Smooth muscle cell (in vitro differentiated cells): Measurements from ENCODE around the gene CYP27C1. TPM values are rescaled to one million over a fixed set of nuclear protein-coding genes. Genes with fewer than 3 reads are reported as not detected.

ENCODE experiments used
- DNase-seq: peaks from one replicate; lab custom pipeline; 2025; ENCODE audit not compliant: unreplicated experiment; lab: John Stamatoyannopoulos, UW
- H2AFZ ChIP-seq: fragments of 200-600 bp; sonication (generic); 2 replicates; pipeline ENCODE4 v1.6.0; 2016; ENCODE audit warnings: antibody characterized with exemption, low read depth, mild to moderate bottlenecking
- H3F3A ChIP-seq: fragments of 200-600 bp; sonication (generic); 2 replicates; pipeline ENCODE4 v1.6.0; 2017; ENCODE audit warnings: antibody characterized with exemption, low read depth
- H3K27ac ChIP-seq: fragments of 200-600 bp; sonication (generic); 2 replicates; pipeline ENCODE4 v1.5.1; 2016; ENCODE audit warnings: low read depth, mild to moderate bottlenecking
- H3K27me3 ChIP-seq: fragments of 200-600 bp; sonication (generic); 2 replicates; pipeline ENCODE4 v1.6.1; 2016; ENCODE audit warnings: low read depth, mild to moderate bottlenecking
- H3K36me3 ChIP-seq: fragments of 200-600 bp; sonication (generic); 2 replicates; pipeline ENCODE4 v1.5.1; 2016; ENCODE audit warnings: low read depth
- H3K4me1 ChIP-seq: fragments of 200-600 bp; sonication (generic); 2 replicates; pipeline ENCODE4 v1.5.1; 2016; ENCODE audit warnings: low read depth
- H3K4me2 ChIP-seq: fragments of 200-600 bp; sonication (generic); 2 replicates; pipeline ENCODE4 v1.6.0; 2016; ENCODE audit warnings: mild to moderate bottlenecking
- H3K4me3 ChIP-seq: fragments of 200-600 bp; sonication (generic); 2 replicates; pipeline ENCODE4 v1.5.1; 2016; ENCODE audit warnings: mild to moderate bottlenecking
- H3K79me2 ChIP-seq: fragments of 200-600 bp; sonication (generic); 2 replicates; pipeline ENCODE4 v1.6.0; 2016; ENCODE audit warnings: low read depth, mild to moderate bottlenecking
- H3K9ac ChIP-seq: fragments of 200-600 bp; sonication (generic); 2 replicates; pipeline ENCODE4 v1.6.0; 2016; ENCODE audit warnings: low read depth
- H3K9me3 ChIP-seq: fragments of 200-600 bp; sonication (generic); replicated peaks from 2 replicates; pipeline ENCODE4 v1.5.1; 2016; ENCODE audit warnings: low read depth
- H4K20me1 ChIP-seq: fragments of 200-600 bp; sonication (generic); 2 replicates; pipeline ENCODE4 v1.6.0; 2016; ENCODE audit warnings: low read depth
- WGBS: methylation state at CpG from one replicate; pipeline ENCODE4 v1.1.7; 2016; ENCODE audit warnings: low lambda C conversion rate; 5-methylcytosine and 5-hydroxymethylcytosine counted together
- polyA plus RNA-seq: library from polyadenylated mRNA; unstranded; fragments of >200 nt; fragmentation: Nextera tagmentation; extraction: Ambion mirVana; gene quantifications from 2 replicates; pipeline ENCODE4 v1.2.1, GENCODE V29; 2016
- total RNA-seq: library from RNA; depleted of rRNA; stranded (reverse); fragments of >200 nt; gene quantifications from 2 replicates; pipeline ENCODE4 v1.2.3, GENCODE V29; 2014
- TF ChIP-seq, protein P1 (sequence below): fragments of 200-600 bp; sonication (generic); IDR thresholded peaks from 2 replicates; pipeline ENCODE4 v1.5.1; 2017; ENCODE audit warnings: borderline replicate concordance, mild to moderate bottlenecking, antibody characterized with exemption; ENCODE audit not compliant: insufficient read depth, poor library complexity, severe bottlenecking

Gene CYP27C1
- total and polyA plus RNA-seq, 2 experiments from 2014 or later, result 2.0 to 5.0 TPM

DNA sequence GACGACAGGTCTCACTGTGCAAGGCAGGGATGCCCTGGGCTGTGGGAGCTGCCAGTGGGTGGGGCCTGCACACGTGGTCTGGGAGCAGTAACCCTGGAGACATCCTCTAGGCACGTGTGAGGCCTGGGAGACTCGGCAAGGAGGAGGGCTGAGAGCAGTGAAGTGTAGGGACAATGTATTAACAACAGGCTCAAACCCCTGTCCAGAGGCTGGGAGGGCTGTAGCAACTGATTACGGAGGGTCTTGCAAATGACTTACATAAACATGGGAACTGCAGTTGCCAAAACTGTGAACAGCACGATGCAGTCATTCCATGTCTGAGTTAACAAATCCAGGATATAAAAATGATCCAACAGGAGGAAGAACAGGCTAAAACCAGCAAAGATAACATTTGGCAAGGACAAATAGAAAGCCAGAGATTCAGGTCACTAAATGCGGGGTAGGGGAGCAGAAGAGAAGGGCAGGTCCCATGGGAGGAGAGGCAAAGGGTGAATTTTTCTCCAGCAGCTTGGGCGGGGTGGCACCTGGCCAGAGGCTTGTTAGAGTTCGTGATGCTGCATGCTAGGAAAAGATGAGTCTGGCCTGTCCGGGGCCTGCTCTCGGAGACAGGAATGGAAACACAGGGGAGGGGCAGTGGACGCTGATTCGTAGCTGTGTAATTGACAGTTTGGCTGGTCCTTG, 44.9 kb downstream of the CYP27C1 start:
- peak overlapping the region; percentile 81 for H3K9ac ChIP-seq
- H3K4me3 ChIP-seq, result no peak overlapping the region
- no peaks in the 10 kb centered on the region for H3K79me2 ChIP-seq
- H3K4me2 ChIP-seq, result peak overlapping the region; percentile 16
- peak; percentile 49 for DNase-seq
- H2AFZ ChIP-seq, result no peak overlapping the region
- TF ChIP-seq, protein P1, sequence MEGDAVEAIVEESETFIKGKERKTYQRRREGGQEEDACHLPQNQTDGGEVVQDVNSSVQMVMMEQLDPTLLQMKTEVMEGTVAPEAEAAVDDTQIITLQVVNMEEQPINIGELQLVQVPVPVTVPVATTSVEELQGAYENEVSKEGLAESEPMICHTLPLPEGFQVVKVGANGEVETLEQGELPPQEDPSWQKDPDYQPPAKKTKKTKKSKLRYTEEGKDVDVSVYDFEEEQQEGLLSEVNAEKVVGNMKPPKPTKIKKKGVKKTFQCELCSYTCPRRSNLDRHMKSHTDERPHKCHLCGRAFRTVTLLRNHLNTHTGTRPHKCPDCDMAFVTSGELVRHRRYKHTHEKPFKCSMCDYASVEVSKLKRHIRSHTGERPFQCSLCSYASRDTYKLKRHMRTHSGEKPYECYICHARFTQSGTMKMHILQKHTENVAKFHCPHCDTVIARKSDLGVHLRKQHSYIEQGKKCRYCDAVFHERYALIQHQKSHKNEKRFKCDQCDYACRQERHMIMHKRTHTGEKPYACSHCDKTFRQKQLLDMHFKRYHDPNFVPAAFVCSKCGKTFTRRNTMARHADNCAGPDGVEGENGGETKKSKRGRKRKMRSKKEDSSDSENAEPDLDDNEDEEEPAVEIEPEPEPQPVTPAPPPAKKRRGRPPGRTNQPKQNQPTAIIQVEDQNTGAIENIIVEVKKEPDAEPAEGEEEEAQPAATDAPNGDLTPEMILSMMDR, result no peak
- peaks cover 16% of the 10 kb centered on the region for H3K4me1 ChIP-seq
- no peaks in the 10 kb centered on the region for H4K20me1 ChIP-seq
- H3K36me3 ChIP-seq, result no peaks in the 10 kb centered on the region
- no peaks in the 10 kb centered on the region for H3K27me3 ChIP-seq
- no peaks in the 10 kb centered on the region for H3K9me3 ChIP-seq
- peak overlapping the region; percentile 94 for H3K27ac ChIP-seq
- peaks cover 12% of the 10 kb centered on the region for H3F3A ChIP-seq
- WGBS, result 31% methylated on average over 13 of the region's 13 CpGs

DNA sequence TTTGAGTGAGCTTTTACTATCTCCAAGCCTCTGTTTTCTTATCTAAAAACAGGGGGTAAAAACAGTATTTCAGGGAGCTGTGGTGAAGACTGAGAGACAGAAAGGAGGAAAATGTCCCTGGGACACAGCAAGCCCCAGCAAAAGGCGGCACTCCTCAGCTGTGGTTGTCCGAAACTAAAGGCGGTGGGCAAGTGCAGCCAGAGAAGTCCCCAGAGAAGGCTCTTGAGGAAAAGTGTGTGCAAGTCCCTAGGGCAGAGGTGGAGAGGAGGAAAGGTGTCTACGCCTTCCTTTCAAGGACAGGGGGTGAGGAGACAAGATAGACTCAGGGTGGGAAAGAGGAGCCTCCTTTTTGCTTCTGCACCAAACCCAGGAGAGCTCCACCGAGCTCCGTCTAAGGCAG, 45.5 kb downstream of the CYP27C1 start:
- Histone ChIP-seq H4K20me1 (no peaks in the 10 kb centered on the region), H3K4me1 (peaks cover 16% of the 10 kb centered on the region), H3K36me3 (no peaks in the 10 kb centered on the region), H3K9ac (peak overlapping the region; percentile 81), H3K4me2 (peak overlapping the region; percentile 16), H3K27ac (peak overlapping the region; percentile 94), H3K79me2 (no peaks in the 10 kb centered on the region), H2AFZ (no peak overlapping the region), H3K4me3 (no peak overlapping the region), H3K9me3 (no peaks in the 10 kb centered on the region), H3F3A (peaks cover 12% of the 10 kb centered on the region), H3K27me3 (no peaks in the 10 kb centered on the region)
- WGBS, result 95% methylated on average over 6 of the region's 6 CpGs
- TF ChIP-seq, protein P1, result no peak
- DNase-seq, result no peak

DNA sequence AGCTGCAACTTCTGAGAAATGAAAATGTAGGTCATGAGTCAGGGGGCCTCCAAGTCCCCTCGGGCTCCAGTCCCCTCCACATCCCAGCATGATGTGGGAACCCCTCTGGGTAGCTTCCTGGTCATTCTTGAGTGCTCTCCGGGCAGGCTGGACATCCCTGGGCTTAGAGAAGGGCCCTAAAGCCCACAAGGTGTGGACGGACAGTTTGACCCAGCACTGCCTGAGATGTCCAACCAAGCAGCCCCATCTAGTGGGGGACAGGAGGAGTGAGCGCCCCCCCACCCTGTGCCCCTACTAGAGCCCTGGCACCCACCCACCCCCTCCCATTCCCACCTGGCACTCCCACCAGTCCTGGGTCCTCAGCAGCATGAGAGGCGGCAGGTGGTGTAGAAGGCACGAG, 46.0 kb downstream of the CYP27C1 start:
- WGBS, result 85% methylated on average over 5 of the region's 6 CpGs
- no peak for DNase-seq
- Histone ChIP-seq H3K9me3 (no peaks in the 10 kb centered on the region), H3K27ac (peak overlapping the region; percentile 94), H3K4me2 (no peak overlapping the region), H4K20me1 (no peaks in the 10 kb centered on the region), H2AFZ (no peak overlapping the region), H3K27me3 (no peaks in the 10 kb centered on the region), H3K36me3 (no peaks in the 10 kb centered on the region), H3K4me1 (peaks cover 16% of the 10 kb centered on the region), H3K9ac (no peak overlapping the region), H3K4me3 (no peak overlapping the region), H3K79me2 (no peaks in the 10 kb centered on the region), H3F3A (peaks cover 12% of the 10 kb centered on the region)
- TF ChIP-seq, protein P1, result peak; percentile 38

DNA sequence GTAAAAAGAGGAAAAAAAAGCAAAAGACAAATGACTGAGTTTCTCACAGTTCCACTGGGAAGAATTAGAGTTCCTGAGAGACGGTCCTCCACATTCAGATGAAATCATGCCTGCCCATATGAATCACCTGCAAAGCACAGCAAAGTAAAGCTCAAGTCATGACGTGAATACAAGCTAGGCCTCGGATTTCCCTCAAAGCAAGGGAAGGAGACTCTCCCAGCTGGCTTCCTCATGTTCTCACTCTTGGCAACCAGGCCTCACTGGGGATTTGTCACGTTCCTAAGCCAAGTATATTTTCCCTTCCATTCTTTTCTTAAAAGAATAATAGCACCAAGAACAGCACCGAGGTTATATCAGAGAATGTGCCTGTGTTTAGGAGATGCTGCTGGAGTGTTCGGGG, 47.0 kb downstream of the CYP27C1 start:
- H3K27ac ChIP-seq, result peak overlapping the region; percentile 74
- WGBS, result 44% methylated on average over 6 of the region's 6 CpGs
- no peak overlapping the region for H3K4me2 ChIP-seq
- TF ChIP-seq, protein P1, result no peak
- no peaks in the 10 kb centered on the region for H3K27me3 ChIP-seq
- H3K4me1 ChIP-seq, result peaks cover 16% of the 10 kb centered on the region
- H3F3A ChIP-seq, result peaks cover 12% of the 10 kb centered on the region
- no peak overlapping the region for H3K4me3 ChIP-seq
- no peaks in the 10 kb centered on the region for H4K20me1 ChIP-seq
- no peaks in the 10 kb centered on the region for H3K36me3 ChIP-seq
- peak overlapping the region; percentile 50 for H3K9ac ChIP-seq
- H2AFZ ChIP-seq, result no peak overlapping the region
- DNase-seq, result no peak
- no peaks in the 10 kb centered on the region for H3K9me3 ChIP-seq
- no peaks in the 10 kb centered on the region for H3K79me2 ChIP-seq
